B cell (primary cell): Measurements from ENCODE around the gene JSRP1. TPM values are rescaled to one million over a fixed set of nuclear protein-coding genes. Genes with fewer than 3 reads are reported as not detected.

ENCODE experiments used
- ATAC-seq: fragments of 200-7000 bp; cut with Tn5 transposase; one replicate; pipeline ENCODE4 v1.10.0; 2021; ENCODE audit warnings: low read depth, mild to moderate bottlenecking, moderate number of reproducible peaks, moderate library complexity
- CTCF ChIA-PET: fragments of 350-600 bp; sonication (Branson Sonifier 250); formaldehyde crosslinking; loops from one replicate; lab custom pipeline; 2021; ENCODE audit warnings: antibody characterized with exemption, inconsistent platforms; lab: Charles Lee
- POLR2A ChIA-PET: fragments of 350-600 bp; sonication (Branson Sonifier 250); formaldehyde crosslinking; loops from one replicate; lab custom pipeline; 2021; ENCODE audit warnings: antibody characterized with exemption; lab: Charles Lee
- DNase-seq: peaks from one replicate; pipeline ENCODE4 v3.0.0; 2013
- H2AFZ ChIP-seq: 2 replicates; pipeline ENCODE4 v1.6.1; 2012; ENCODE audit warnings: mild to moderate bottlenecking, low read depth, low read length; ENCODE audit not compliant: insufficient read depth, poor library complexity, severe bottlenecking
- H3K27ac ChIP-seq, 2 donors: 1 replicate in 1 of 2; 2 replicates in 1 of 2; pipeline ENCODE4 v1.5.1; 2012 to 2013; ENCODE audit warnings: low read length in 2 of 2, mild to moderate bottlenecking in 2 of 2, moderate library complexity in 1 of 2
- H3K27me3 ChIP-seq, 4 experiments: fragments of 200-600 bp in 1 of 4; sonication (generic) in 1 of 4; replicated peaks in 1 of 4; 1 replicate in 2 of 4; 2 replicates in 2 of 4; pipeline versions ENCODE4 v1.6.1 to v1.7.0; 2013 to 2016; ENCODE audit warnings: low read length in 3 of 4, mild to moderate bottlenecking in 2 of 4, mixed read lengths in 1 of 4, moderate library complexity in 1 of 4; ENCODE audit not compliant: insufficient read depth in 4 of 4, control insufficient read depth in 3 of 4; ENCODE audit errors: control extremely low read depth in 1 of 4
- H3K36me3 ChIP-seq, 2 experiments: replicated peaks in 1 of 2; 1 replicate in 1 of 2; 2 replicates in 1 of 2; pipeline versions ENCODE4 v1.6.1 to v1.7.1; 2013; ENCODE audit warnings: low read length in 1 of 2; ENCODE audit not compliant: insufficient read depth in 2 of 2, control insufficient read depth in 1 of 2; ENCODE audit errors: control extremely low read depth in 1 of 2, extremely low read depth in 1 of 2
- H3K4me1 ChIP-seq, 2 donors: fragments of 200-600 bp in 1 of 2; sonication (generic) in 1 of 2; 1 replicate in 1 of 2; 2 replicates in 1 of 2; pipeline versions ENCODE4 v1.5.1 to v1.6.1; 2013 to 2017; ENCODE audit warnings: low read length in 2 of 2; ENCODE audit not compliant: control insufficient read depth in 2 of 2, insufficient read depth in 2 of 2
- H3K4me2 ChIP-seq: replicated peaks from 2 replicates; pipeline ENCODE3; 2012; ENCODE audit warnings: mild to moderate bottlenecking, low read depth, low read length; ENCODE audit not compliant: poor library complexity, severe bottlenecking
- H3K4me3 ChIP-seq, 5 experiments: fragments of 200-600 bp in 1 of 5; sonication (generic) in 1 of 5; 1 replicate in 3 of 5; 2 replicates in 2 of 5; pipeline versions ENCODE4 v1.5.1 to v1.7.0; 2011 to 2016; ENCODE audit warnings: low read length in 4 of 5, mild to moderate bottlenecking in 4 of 5, low read depth in 2 of 5, control low read depth in 1 of 5, moderate library complexity in 1 of 5; ENCODE audit not compliant: insufficient read depth in 1 of 5; ENCODE audit errors: control extremely low read depth in 1 of 5, extremely low read depth in 1 of 5
- H3K79me2 ChIP-seq: fragments of 200-600 bp; sonication (generic); one replicate; pipeline ENCODE4 v1.6.0; 2016; ENCODE audit warnings: low read length; ENCODE audit not compliant: control insufficient read depth, insufficient read depth
- H3K9ac ChIP-seq: fragments of 200-600 bp; sonication (generic); 2 replicates; pipeline ENCODE4 v1.6.1; 2017; ENCODE audit warnings: mild to moderate bottlenecking, low read length, moderate library complexity
- H3K9me3 ChIP-seq, 3 donors: one replicate each; pipeline versions ENCODE4 v1.6.1 to v1.7.1; 2013; ENCODE audit warnings: low read length in 2 of 3; ENCODE audit not compliant: control insufficient read depth in 2 of 3, insufficient read depth in 1 of 3; ENCODE audit errors: control extremely low read depth in 1 of 3
- H4K20me1 ChIP-seq: 2 replicates; pipeline ENCODE4 v1.6.0; 2012; ENCODE audit warnings: mild to moderate bottlenecking, low read length; ENCODE audit not compliant: insufficient read depth, control insufficient read depth, poor library complexity, severe bottlenecking
- H3K27ac Mint-ChIP-seq: one replicate; pipeline ENCODE4 v1.8.0; 2021; ENCODE audit warnings: mixed read lengths
- H3K27me3 Mint-ChIP-seq: one replicate; pipeline ENCODE4 v1.8.0; 2021; ENCODE audit warnings: mixed read lengths
- H3K4me1 Mint-ChIP-seq: one replicate; pipeline ENCODE4 v1.8.0; 2021; ENCODE audit warnings: mixed read lengths
- H3K4me3 Mint-ChIP-seq: one replicate; pipeline ENCODE4 v1.8.0; 2021; ENCODE audit warnings: mixed read lengths
- H3K9me3 Mint-ChIP-seq: one replicate; pipeline ENCODE4 v1.8.0; 2022; ENCODE audit warnings: mixed read lengths; ENCODE audit not compliant: insufficient read depth
- CTCF ChIP-seq: fragments of 200-600 bp; IDR thresholded peaks from one replicate; pipeline ENCODE4 v1.8.0; 2022; ENCODE audit warnings: antibody characterized with exemption, mild to moderate bottlenecking
- EZH2 ChIP-seq: IDR thresholded peaks from 2 replicates; pipeline ENCODE4 v1.6.1; 2012; ENCODE audit warnings: borderline replicate concordance, low read depth, mild to moderate bottlenecking, moderate library complexity, low read length; ENCODE audit not compliant: insufficient read depth, poor library complexity, severe bottlenecking
- WGBS: methylation state at CpG from one replicate; pipeline ENCODE4 v1.1.5; 2013; ENCODE audit warnings: missing lambda C conversion rate; ENCODE audit not compliant: insufficient coverage; 5-methylcytosine and 5-hydroxymethylcytosine counted together
- intact Hi-C: fragments of 100-400 bp; cut with micrococcal nuclease; formaldehyde crosslinking; loops from one replicate; pipeline ENCODE4 v1.10.0; 2022
- polyA plus RNA-seq: library from polyadenylated mRNA; depleted of rRNA; stranded (reverse); fragments of >200 nt; gene quantifications from 2 replicates; pipeline ENCODE4 v1.2.3, GENCODE V29; 2012
- total RNA-seq, 2 donors: library from RNA; stranded (reverse); fragments of 120-200 nt in 1 of 2; gene quantifications; 1 replicate in 1 of 2; 2 replicates in 1 of 2; pipeline versions ENCODE4 v1.2.3 to v1.2.4, GENCODE V29; 2013 to 2022

The JSRP1 gene
- total and polyA plus RNA-seq, 2 donors (not counting 1 experiment from before 2014, with no cell fraction given) = 2.1 to 3.0 TPM

- peaks cover 0 to 35% of the 10 kb centered on the region in 2 experiments for H3K36me3 ChIP-seq
- H3K27ac Mint-ChIP-seq = peak overlapping the region; percentile 84
- peaks cover 46% of the 10 kb centered on the region for H3K4me1 Mint-ChIP-seq
- H3K4me3 Mint-ChIP-seq = peak overlapping the region; percentile 59
- CTCF ChIA-PET = interaction anchor here (0.5 to 7.5 kb wide), 23 partner anchors 8 to 346 kb away, joined by 3 to 66 read pairs (median 4); partner anchors contain the start of genes AP3D1, JSRP1, PLEKHJ1 and SF3A2
- H3K4me2 ChIP-seq = peak overlapping the region; percentile 37
- no peak overlapping the region for H3K9ac ChIP-seq
- H3K4me3 ChIP-seq = no peak overlapping the region
- TF ChIP-seq CTCF (peak; percentile 48), EZH2 (no peak)
- H3K4me1 ChIP-seq = peaks cover 37 to 53% of the 10 kb centered on the region in 2 donors
- H3K27me3 Mint-ChIP-seq = no peaks in the 10 kb centered on the region
- H2AFZ ChIP-seq = no peak overlapping the region
- H3K9me3 Mint-ChIP-seq = no peaks in the 10 kb centered on the region
- intact Hi-C loops = loop anchor here (2.0 to 10.0 kb wide), 3 partner anchors 14 to 200 kb away; partner anchors contain the start of gene GADD45B
- DNase-seq (peak; percentile 75), ATAC-seq (no peak)
- H3K27me3 ChIP-seq = no peaks in the 10 kb centered on the region
- peaks cover 83% of the 10 kb centered on the region for H3K79me2 ChIP-seq
- POLR2A ChIA-PET = interaction anchor here (0.6 to 10.8 kb wide), 17 partner anchors 13 to 420 kb away, joined by 3 to 134 read pairs (median 5); partner anchors contain the start of gene JSRP1
- H3K9me3 ChIP-seq = no peaks in the 10 kb centered on the region
- peak overlapping the region; percentile 18 to 41 for H3K27ac ChIP-seq
- peaks cover 68% of the 10 kb centered on the region for H4K20me1 ChIP-seq
- 79% methylated on average over 14 of the region's 16 CpGs for WGBS
Measured at GRCh38 chr19:2274931-2275535, 18.8 kb upstream of the JSRP1 start.

- WGBS = 96% methylated on average over 5 of the region's 9 CpGs
- DNase-seq (no peak), ATAC-seq (no peak)
- Histone ChIP-seq H3K27me3 (no peaks in the 10 kb centered on the region), H4K20me1 (peaks cover 75% of the 10 kb centered on the region), H2AFZ (no peak overlapping the region), H3K9ac (peak overlapping the region; percentile 50), H3K4me1 (peaks cover 37 to 53% of the 10 kb centered on the region in 2 donors), H3K27ac (peak overlapping the region; percentile 79 to 84), H3K4me2 (peak overlapping the region; percentile 99), H3K4me3 (no peak overlapping the region), H3K9me3 (no peaks in the 10 kb centered on the region), H3K79me2 (peaks cover 86% of the 10 kb centered on the region), H3K36me3 (peaks cover 0 to 35% of the 10 kb centered on the region in 2 experiments)
- Mint-ChIP-seq H3K4me1 (peaks cover 46% of the 10 kb centered on the region), H3K27me3 (no peaks in the 10 kb centered on the region), H3K4me3 (peak overlapping the region; percentile 86), H3K27ac (peak overlapping the region; percentile 93), H3K9me3 (no peaks in the 10 kb centered on the region)
- ChIA-PET POLR2A (interaction anchor here (0.6 to 10.8 kb wide), 17 partner anchors 14 to 330 kb away, joined by 3 to 134 read pairs (median 4); partner anchors contain the start of gene JSRP1), CTCF (interaction anchor here (0.6 to 7.5 kb wide), 25 partner anchors 8 to 347 kb away, joined by 3 to 66 read pairs (median 4); partner anchors contain the start of genes AP3D1, JSRP1, PLEKHJ1 and SF3A2)
- intact Hi-C loops = loop anchor here (2.0 to 10.0 kb wide), 2 partner anchors 15 to 201 kb away; partner anchors contain the start of gene GADD45B
- TF ChIP-seq CTCF (no peak), EZH2 (no peak)
Measured at GRCh38 chr19:2274185-2274711, 18.0 kb upstream of the JSRP1 start.
